Spleen (tissue), 7 donors: Measurements from ENCODE around the gene PDXK.

ENCODE experiments used
- CTCF ChIP-seq, 11 experiments: fragments of 200-600 bp in 7 of 11; fragments of 450-650 bp in 4 of 11; sonication (generic) in 4 of 11; IDR thresholded peaks in 8 of 11; conservative IDR thresholded peaks in 3 of 11; 1 replicate in 7 of 11; 2 replicates in 4 of 11; pipeline versions ENCODE4 v1.4.0 to v1.8.0; 2016 to 2021; ENCODE audit warnings: antibody characterized with exemption in 11 of 11, inconsistent platforms in 4 of 11, mild to moderate bottlenecking in 1 of 11
- POLR2A ChIP-seq, 3 donors: fragments of 450-650 bp; IDR thresholded peaks; one replicate each; pipeline ENCODE4 v1.5.1; 2017; ENCODE audit warnings: antibody characterized with exemption in 3 of 3, mild to moderate bottlenecking in 1 of 3
- donor health status: DM: no; HTN: no; CAD: no; lungs with moderate emphysema.
- donor health status: DM: no; HTN: no; CAD: no.
- donor health status: DM: no; HTN: no; CAD: no.

GRCh38 chr21:43794311-43794710 lies 75.4 kb downstream of the PDXK start:
- TF ChIP-seq POLR2A (IDR thresholded peaks at IDR 0.05) (no peak), CTCF (IDR thresholded peaks at IDR 0.05 in 8 of 11, conservative IDR thresholded peaks at IDR 0.05 in 3 of 11) (no peak)
